HG02943 (cell line): Measurements from ENCODE around the gene OS9.
"Not testable (repeated sequence)": the region's sequence is repeated elsewhere in the genome, so short reads cannot be mapped to it uniquely, and the experiment has no call there.

Experiments used
- ATAC-seq: cut with Tn5 transposase; IDR thresholded peaks from one replicate; pipeline ENCODE4 v1.9.1; 2021; ENCODE audit warnings: mild to moderate bottlenecking, low read depth, moderate library complexity; ENCODE audit not compliant: unreplicated experiment

OS9 gene, protein sequence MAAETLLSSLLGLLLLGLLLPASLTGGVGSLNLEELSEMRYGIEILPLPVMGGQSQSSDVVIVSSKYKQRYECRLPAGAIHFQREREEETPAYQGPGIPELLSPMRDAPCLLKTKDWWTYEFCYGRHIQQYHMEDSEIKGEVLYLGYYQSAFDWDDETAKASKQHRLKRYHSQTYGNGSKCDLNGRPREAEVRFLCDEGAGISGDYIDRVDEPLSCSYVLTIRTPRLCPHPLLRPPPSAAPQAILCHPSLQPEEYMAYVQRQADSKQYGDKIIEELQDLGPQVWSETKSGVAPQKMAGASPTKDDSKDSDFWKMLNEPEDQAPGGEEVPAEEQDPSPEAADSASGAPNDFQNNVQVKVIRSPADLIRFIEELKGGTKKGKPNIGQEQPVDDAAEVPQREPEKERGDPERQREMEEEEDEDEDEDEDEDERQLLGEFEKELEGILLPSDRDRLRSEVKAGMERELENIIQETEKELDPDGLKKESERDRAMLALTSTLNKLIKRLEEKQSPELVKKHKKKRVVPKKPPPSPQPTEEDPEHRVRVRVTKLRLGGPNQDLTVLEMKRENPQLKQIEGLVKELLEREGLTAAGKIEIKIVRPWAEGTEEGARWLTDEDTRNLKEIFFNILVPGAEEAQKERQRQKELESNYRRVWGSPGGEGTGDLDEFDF

DNA sequence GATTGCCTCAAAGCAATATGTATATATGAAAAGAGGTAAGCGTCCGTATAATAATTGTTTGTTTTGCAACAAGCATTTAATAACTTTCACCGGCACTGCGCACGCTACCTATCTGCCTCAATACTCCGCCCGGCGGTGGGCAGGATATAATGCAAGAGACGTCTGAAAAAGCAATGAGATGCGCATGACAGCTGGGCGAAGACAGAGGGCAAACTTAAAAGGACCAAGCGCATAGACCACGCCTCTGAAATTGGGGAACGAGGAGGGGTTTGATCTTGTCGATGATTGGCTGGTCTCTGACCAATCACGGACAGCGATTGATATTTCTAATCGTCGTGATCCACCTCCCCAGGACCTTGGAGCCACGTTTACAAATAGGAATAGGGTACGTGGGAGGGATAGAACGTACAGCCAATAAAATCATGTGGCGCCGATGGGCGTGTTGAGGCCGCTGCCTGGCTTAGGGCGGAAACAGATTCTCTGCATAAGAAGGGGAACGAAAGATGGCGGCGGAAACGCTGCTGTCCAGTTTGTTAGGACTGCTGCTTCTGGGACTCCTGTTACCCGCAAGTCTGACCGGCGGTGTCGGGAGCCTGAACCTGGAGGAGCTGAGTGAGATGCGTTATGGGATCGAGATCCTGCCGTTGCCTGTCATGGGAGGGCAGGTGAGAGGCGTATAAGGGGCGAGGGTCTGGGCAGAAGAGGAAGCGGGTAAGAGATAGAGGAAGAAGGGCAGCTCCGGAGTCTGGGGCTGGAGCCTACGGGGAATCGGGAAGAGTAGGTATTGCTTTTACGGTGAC lies at the start of gene OS9:
OS9 (plus strand) TSS at position 474 of the 800 bp plus-strand sequence; CDS start at position 504, 30 bp downstream.
- peak; percentile 98 for ATAC-seq

DNA sequence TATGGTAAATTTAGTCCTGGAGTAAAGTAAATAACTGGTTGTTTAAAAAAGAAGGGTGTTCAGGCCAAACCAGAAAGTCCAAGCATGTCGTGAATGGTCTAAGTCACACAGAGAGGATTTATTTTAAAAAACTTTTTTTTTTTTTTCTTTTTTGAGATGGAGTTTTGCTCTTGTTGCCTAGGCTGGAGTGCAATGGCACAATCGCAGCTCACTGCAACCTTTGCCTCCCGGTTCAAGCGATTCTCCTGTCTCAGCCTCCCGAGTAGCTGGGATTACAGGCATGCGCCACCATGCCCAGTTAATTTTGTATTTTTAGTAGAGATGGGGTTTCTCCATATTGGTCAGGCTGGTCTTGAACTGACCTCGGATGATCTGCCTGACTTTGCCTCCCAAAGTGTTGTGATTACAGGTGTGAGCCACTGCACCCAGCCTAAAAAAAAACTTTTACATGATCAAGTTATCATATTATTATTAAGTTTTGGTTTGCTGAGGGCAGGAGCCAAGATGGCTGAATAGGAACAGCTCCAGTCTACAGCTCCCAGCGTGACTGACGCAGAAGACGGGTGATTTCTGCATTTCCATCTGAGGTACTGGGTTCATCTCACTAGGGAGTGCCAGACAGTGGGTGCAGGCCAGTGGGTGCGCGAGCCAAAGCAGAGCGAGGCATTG lies 47.8 kb upstream of the OS9 start:
- ATAC-seq = not testable (repeated sequence)

DNA sequence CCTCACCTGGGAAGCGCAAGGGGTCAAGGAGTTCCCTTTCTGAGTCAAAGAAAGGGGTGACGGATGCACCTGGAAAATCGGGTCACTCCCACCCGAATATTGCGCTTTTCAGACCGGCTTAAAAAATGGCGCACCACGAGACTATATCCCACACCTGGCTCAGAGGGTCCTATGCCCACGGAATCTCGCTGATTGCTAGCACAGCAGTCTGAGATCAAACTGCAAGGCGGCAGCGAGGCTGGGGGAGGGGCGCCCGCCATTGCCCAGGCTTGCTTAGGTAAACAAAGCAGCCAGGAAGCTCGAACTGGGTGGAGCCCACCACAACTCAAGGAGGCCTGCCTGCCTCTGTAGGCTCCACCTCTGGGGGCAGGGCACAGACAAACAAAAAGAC lies 47.3 kb upstream of the OS9 start:
- not testable (repeated sequence) for ATAC-seq

DNA sequence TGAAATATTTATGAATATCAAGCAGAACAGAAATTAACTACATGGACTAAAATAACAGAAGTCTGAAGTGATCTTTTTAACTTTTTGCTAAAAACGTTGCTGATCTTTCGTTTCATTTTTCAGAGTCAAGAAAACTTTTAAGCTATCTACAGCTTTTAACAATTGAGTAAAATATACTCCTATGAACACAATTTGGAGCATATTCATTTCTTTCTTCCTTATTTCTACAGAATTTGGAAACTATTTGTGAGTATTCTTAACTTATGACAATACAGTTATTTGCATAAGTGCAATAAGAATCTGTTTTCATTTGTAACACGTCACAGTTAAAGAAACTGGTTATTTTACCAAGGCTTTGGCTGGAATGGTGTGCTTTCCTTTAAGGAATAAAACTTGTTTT lies 39.9 kb upstream of the OS9 start:
- no peak for ATAC-seq

DNA sequence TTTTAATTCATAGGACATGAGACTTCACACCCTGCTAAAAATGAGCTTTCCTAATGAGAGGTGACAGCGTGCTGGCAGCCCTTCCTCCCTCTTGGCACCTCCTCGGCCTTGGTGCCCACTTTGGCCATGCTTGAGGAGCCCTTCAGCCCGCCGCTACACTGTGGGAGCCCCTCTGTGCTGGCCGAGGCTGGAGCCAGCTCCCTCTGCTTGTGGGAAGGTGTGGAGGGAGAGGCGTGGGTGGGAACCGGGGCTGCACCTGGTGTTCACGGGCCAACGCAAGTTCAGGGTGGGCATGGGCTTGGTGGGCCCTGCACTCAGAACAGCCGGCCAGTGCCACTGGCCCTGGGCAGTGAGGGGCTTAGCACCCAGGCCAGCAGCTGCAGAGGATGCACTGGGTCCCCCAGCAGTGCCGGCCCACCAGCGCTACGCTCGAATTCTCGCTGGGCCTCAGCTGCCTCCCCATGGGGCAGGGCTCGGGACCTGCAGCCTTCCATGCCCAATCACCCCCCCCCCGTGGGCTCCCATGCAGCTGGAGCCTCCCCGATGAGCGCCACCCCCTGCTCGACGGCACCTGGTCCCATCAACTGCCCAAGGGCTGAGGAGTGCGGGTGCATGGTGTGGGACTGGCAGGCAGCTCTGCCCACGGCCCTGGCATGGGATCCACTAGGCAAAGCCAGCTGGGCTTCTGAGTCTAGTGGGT lies 38.2 kb upstream of the OS9 start:
- ATAC-seq = no peak

DNA sequence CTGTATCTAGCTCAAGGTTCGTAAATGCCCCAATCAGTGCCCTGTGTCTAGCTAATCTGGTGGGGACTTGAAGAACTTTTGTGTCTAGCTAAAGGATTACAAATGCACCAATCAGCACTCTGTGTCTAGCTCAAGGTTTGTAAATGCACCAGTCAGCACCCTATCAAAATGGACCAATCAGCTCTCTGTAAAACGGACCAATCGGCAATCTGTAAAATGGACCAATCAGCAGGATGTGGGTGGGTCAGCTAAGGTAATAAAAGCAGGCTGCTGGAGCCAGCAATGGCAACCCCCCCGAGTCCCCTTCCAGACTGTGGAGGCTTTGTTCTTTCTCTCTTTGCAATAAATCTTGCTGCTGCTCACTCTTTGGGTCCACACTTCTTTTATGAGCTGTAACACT lies 37.5 kb upstream of the OS9 start:
- ATAC-seq = not testable (repeated sequence)

DNA sequence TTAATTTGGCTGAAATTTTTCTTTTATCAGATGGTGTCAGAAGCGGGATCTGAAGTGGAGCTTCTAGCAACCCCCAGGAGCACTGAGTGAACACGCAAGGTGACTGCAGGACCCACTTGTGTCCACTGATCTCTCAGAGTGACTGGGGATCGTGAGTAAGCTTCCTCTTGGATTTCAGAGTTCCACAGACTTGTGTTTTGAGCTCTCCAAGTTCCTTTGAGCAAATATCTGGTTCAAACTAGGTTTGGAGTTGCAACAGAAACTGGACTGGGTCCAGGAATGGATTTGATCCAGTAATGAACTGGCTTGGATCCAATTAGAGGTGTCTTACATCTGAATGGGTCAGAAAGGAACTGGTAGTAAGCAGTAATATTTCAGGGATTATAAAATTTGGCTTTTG lies 36.2 kb upstream of the OS9 start:
- no peak for ATAC-seq

DNA sequence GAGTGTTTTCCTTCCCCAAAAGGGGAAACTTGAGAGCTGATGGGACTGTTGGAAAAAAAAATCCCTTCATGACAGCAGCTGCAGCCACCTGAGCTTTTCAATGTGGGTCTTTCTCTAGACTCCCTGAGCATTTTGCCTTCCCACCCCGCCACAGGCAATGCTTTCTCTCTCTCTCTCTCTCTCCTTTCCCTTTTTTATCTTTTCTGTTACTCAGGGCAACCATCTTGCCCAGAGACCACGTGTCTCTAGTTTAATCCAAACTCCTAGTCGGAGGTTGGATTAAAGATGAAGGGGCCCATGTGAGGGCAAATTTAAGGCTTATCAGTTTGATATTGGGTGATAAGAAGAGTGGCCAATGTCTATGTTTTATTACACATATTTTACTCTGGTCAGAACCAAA lies 35.0 kb upstream of the OS9 start:
- ATAC-seq = no peak

DNA sequence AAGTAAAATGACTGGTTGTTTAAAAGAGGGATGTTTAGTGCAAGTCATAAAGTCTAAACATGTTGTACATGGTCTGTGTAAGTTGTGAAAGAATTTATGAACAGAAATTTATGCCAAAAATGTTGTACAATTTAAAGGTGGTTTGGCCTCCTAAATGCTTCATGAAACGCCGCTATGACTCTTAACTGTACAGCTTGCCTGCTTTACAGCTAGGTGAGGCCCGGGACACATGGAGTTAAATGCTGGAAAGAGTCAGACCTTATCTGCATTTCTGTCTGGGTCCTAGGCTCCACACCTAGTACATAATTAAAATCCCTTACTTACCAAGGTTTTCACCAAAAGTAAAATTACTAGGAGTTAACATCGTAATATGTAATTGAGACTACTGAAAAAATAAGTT lies 32.6 kb upstream of the OS9 start:
- no peak for ATAC-seq

DNA sequence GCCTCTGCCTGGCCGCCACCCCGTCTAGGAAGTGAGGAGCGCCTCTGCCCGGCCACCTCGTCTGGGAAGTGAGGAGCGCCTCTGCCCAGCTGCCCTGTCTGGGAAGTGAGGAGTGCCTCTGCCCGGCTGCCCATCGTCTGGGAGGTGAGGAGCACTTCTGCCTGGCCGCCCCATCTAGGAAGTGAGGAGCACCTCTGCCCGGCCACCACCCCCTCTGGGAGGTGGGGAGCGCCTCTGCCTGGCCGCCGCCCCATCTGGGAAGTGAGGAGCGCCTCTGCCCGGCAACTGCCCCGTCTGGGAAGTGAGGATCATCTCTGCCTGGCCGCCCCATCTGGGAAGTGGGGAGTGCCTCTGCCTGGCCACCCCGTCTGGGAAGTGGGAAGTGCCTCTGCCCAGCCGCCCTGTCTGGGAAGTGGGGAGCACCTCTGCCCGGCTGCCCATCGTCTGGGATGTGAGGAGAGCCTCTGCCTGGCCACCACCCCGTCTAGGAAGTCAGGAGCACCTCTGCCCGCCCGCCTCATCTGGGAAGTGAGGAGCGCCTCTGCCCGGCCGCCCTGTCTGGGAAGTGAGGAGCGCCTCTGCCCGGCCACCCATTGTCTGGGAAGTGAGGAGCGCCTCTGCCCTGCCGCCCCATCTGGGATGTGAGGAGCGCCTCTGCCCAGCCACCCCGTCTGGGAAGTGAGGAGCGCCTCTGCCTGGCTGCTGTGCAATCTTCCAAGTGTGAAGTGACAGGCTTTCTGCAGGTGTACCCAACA lies 28.7 kb upstream of the OS9 start:
- not testable (repeated sequence) for ATAC-seq

- no peak for ATAC-seq
These were observed 27.0 kb upstream of the OS9 start for GRCh38 chr12:57666897-57667296.

- not testable (repeated sequence) for ATAC-seq
These were observed 24.2 kb upstream of the OS9 start for GRCh38 chr12:57669691-57670090.

- ATAC-seq = not testable (repeated sequence)
These were observed 22.1 kb upstream of the OS9 start for GRCh38 chr12:57671811-57672210.

DNA sequence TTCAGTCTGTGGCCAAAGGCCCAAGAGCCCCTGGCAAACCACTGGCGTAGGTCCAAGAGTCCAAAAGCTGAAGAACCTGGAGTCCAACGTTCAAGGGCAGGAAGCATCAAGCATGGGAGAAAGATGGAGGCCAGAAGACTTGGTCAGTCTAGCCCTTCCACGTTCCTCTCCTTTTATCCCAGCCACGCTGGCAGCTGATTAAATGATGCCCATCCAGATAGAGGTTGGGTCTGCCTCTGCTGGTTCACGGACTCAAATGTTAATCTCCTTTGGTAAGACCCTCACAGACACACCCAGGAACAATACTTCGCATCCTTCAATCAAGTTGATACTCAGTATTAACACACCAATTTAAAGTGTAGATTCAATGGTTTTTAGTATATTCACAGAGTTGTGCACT lies 21.1 kb upstream of the OS9 start:
- ATAC-seq = no peak

DNA sequence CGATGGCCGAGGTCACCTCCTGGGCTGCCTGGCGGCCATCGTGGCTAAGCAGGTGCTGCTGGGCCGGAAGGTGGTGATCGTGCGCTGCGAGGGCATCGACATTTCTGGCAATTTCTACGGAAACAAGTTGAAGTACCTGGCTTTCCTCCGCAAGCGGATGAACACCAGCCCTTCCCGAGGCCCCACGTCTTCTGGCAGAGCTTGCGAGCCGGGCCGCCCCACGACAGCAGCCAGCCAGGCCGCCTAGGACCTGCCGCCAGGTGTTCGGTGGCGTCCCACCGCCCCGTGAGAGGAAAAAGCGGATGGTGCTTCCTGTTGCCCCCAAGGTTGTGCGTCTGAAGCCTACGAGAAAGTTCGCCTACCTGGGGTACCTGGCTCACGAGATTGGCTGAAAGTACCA lies 19.2 kb upstream of the OS9 start:
- ATAC-seq = no peak

DNA sequence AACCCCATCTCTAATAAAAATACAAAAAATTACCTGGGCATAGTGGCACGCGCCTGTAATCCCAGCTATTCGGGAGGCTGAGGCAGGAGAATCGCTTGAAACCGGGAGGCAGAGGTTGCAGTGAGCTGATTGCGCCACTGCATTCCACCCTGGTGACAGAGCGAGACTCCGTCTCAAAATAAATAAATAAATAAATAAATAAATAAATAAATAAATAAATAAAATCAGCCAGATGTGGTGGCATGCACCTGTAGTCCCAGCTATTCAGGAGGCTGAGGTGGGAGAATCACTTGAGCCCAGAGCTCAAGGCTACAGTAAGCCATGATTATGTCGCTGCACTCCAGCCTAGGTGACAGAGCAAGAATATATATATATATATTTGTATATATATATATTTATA lies 16.0 kb upstream of the OS9 start:
- not testable (repeated sequence) for ATAC-seq

GRCh38 chr12:57679697-57680096 lies 14.2 kb upstream of the OS9 start:
- no peak for ATAC-seq

DNA sequence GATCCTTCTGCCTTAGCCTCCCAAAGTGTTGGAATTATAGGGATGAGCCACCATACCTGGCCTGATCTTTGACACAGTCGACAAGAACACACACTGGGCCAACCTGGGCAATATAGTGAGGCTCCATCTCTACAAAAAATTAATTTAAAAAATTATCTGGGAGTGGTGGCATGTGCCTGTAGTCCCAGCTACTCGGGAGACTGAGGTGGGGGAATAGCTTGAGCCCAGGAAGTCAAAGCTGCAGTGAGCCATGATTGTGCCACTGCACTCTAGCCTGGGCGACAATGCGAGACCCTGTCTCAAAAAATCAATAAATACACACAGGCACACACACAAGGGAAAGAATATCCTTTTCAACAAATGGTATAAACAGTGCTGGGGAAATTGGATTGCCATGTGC lies 6.1 kb upstream of the OS9 start:
- no peak for ATAC-seq

DNA sequence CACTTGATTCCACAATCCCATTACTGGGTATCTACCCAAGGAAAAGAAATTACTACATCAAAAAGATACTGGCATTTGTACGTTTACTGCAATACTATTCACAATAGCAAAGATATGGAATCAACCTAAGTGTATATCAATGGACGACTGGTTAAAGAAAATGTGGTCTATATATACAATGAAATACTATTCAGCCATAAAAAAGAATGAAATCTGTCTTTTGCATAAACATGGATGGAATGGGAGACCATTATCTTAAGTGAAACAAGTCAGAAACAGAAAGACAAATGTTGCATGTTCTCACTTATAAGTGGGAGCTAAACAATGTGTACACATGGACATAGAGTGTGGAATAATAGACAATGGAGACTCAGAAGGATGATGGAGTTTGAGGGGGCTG lies 5.0 kb upstream of the OS9 start:
- ATAC-seq = no peak
